CD14-positive monocyte (primary cell): ENCODE measurements around the gene DIS3L2. TPM values are rescaled to one million over a fixed set of nuclear protein-coding genes. Genes with fewer than 3 reads are reported as not detected.
"Not testable (repeated sequence)": the region's sequence is repeated elsewhere in the genome, so short reads cannot be mapped to it uniquely, and the experiment has no call there.

Experiments
- DNase-seq, 3 donors: peaks; one replicate each; pipeline ENCODE4 v3.0.0-alpha.2; 2011 to 2022
- H2AFZ ChIP-seq: 2 replicates; pipeline ENCODE4 v1.6.0; 2012; ENCODE audit warnings: mild to moderate bottlenecking, low read depth, low read length, inconsistent platforms; ENCODE audit not compliant: insufficient read depth, poor library complexity, severe bottlenecking
- H3K27ac ChIP-seq, 2 donors: 1 replicate in 1 of 2; 2 replicates in 1 of 2; pipeline ENCODE4 v1.5.1; 2012 to 2013; ENCODE audit warnings: low read length in 2 of 2, control low read depth in 1 of 2, inconsistent platforms in 1 of 2, low read depth in 1 of 2, mild to moderate bottlenecking in 1 of 2
- H3K27me3 ChIP-seq, 2 donors: one replicate each; pipeline versions ENCODE4 v1.6.0 to v1.6.1; 2011 to 2013; ENCODE audit warnings: low read length in 2 of 2; ENCODE audit not compliant: control insufficient read depth in 2 of 2, insufficient read depth in 2 of 2
- H3K36me3 ChIP-seq, 2 donors: replicated peaks in 1 of 2; 1 replicate in 1 of 2; 2 replicates in 1 of 2; pipeline versions ENCODE4 v1.5.1 to v1.6.1; 2012 to 2013; ENCODE audit warnings: low read length in 2 of 2, control low read depth in 1 of 2, inconsistent platforms in 1 of 2, mild to moderate bottlenecking in 1 of 2; ENCODE audit not compliant: insufficient read depth in 2 of 2, control insufficient read depth in 1 of 2
- H3K4me1 ChIP-seq, 2 donors: 1 replicate in 1 of 2; 2 replicates in 1 of 2; pipeline versions ENCODE4 v1.5.1 to v1.6.1; 2012 to 2013; ENCODE audit warnings: low read length in 2 of 2, control low read depth in 1 of 2, inconsistent platforms in 1 of 2, mild to moderate bottlenecking in 1 of 2, moderate library complexity in 1 of 2; ENCODE audit not compliant: insufficient read depth in 2 of 2, control insufficient read depth in 1 of 2
- H3K4me2 ChIP-seq: replicated peaks from 2 replicates; pipeline ENCODE3; 2012; ENCODE audit warnings: low read length, moderate library complexity, mild to moderate bottlenecking; ENCODE audit not compliant: poor library complexity, severe bottlenecking; ENCODE audit errors: extremely low read depth
- H3K4me3 ChIP-seq, 3 experiments: fragments of 200-600 bp in 1 of 3; sonication (generic) in 1 of 3; replicated peaks in 1 of 3; 1 replicate in 2 of 3; 2 replicates in 1 of 3; pipeline ENCODE4 v1.5.1; 2011 to 2013; ENCODE audit warnings: low read length in 3 of 3, mild to moderate bottlenecking in 3 of 3, control low read depth in 2 of 3, low read depth in 2 of 3, inconsistent platforms in 1 of 3, moderate library complexity in 1 of 3
- H3K79me2 ChIP-seq: 2 replicates; pipeline ENCODE4 v1.6.0; 2012; ENCODE audit warnings: mild to moderate bottlenecking, control low read depth, inconsistent platforms, low read length, moderate library complexity; ENCODE audit not compliant: insufficient read depth
- H3K9ac ChIP-seq: 2 replicates; pipeline ENCODE4 v1.6.0; 2017; ENCODE audit warnings: low read length, mild to moderate bottlenecking; ENCODE audit not compliant: insufficient read depth, poor library complexity, severe bottlenecking
- H3K9me3 ChIP-seq, 2 donors: replicated peaks in 1 of 2; 1 replicate in 1 of 2; 2 replicates in 1 of 2; pipeline versions ENCODE4 v1.5.1 to v1.6.1; 2012 to 2013; ENCODE audit warnings: low read length in 2 of 2, control low read depth in 1 of 2; ENCODE audit not compliant: control insufficient read depth in 1 of 2, insufficient read depth in 1 of 2
- H4K20me1 ChIP-seq: 2 replicates; pipeline ENCODE4 v1.6.0; 2012; ENCODE audit warnings: mild to moderate bottlenecking, low read length, control low read depth, moderate library complexity; ENCODE audit not compliant: insufficient read depth
- H3K27ac Mint-ChIP-seq, 7 donors: one replicate each; pipeline ENCODE4 v1.8.0; 2020; ENCODE audit warnings: mild to moderate bottlenecking in 7 of 7, mixed read lengths in 7 of 7, moderate library complexity in 6 of 7, inconsistent platforms in 2 of 7
- H3K27me3 Mint-ChIP-seq, 3 donors: one replicate each; pipeline ENCODE4 v1.8.0; 2021 to 2022; ENCODE audit warnings: low read depth in 3 of 3, mild to moderate bottlenecking in 3 of 3, mixed read lengths in 3 of 3, moderate library complexity in 3 of 3, inconsistent platforms in 1 of 3
- H3K36me3 Mint-ChIP-seq, 2 donors: one replicate each; pipeline ENCODE4 v1.8.0; 2020; ENCODE audit warnings: mixed read lengths in 2 of 2, inconsistent platforms in 1 of 2, mild to moderate bottlenecking in 1 of 2
- H3K4me1 Mint-ChIP-seq: one replicate; pipeline ENCODE4 v1.8.0; 2020; ENCODE audit warnings: mild to moderate bottlenecking, mixed read lengths
- H3K4me3 Mint-ChIP-seq, 2 donors: one replicate each; pipeline ENCODE4 v1.8.0; 2020; ENCODE audit warnings: mild to moderate bottlenecking in 2 of 2, mixed read lengths in 2 of 2, moderate library complexity in 1 of 2
- H3K9me3 Mint-ChIP-seq, 7 donors: one replicate each; pipeline ENCODE4 v1.8.0; 2020 to 2022; ENCODE audit warnings: mixed read lengths in 7 of 7, mild to moderate bottlenecking in 6 of 7, moderate library complexity in 6 of 7, inconsistent platforms in 2 of 7
- CTCF ChIP-seq: fragments of 200-600 bp; IDR thresholded peaks from one replicate; pipeline ENCODE4 v1.8.0; 2022; ENCODE audit warnings: antibody characterized with exemption, mild to moderate bottlenecking
- WGBS: methylation state at CpG from one replicate; pipeline ENCODE4 v1.1.5; 2013; ENCODE audit warnings: missing lambda C conversion rate; ENCODE audit not compliant: insufficient coverage; 5-methylcytosine and 5-hydroxymethylcytosine counted together
- intact Hi-C, 2 donors: fragments of 100-400 bp; cut with micrococcal nuclease; formaldehyde crosslinking; loops; one replicate each; pipeline versions ENCODE4 v1.15.0 to v1.15.1; 2023
- polyA plus RNA-seq, 3 donors: library from polyadenylated mRNA; depleted of rRNA in 1 of 3; unstranded in 2 of 3; stranded (reverse) in 1 of 3; fragments of 300-500 nt in 2 of 3; fragments of >200 nt in 1 of 3; fragmentation: Illumina TruSeq in 2 of 3; gene quantifications; 1 replicate in 2 of 3; 2 replicates in 1 of 3; pipeline ENCODE4 v1.2.3, GENCODE V29; 2012 to 2021

The DIS3L2 gene
- polyA plus RNA-seq, 3 donors: 6.0 to 21.7 (median 6.4) TPM

DNA sequence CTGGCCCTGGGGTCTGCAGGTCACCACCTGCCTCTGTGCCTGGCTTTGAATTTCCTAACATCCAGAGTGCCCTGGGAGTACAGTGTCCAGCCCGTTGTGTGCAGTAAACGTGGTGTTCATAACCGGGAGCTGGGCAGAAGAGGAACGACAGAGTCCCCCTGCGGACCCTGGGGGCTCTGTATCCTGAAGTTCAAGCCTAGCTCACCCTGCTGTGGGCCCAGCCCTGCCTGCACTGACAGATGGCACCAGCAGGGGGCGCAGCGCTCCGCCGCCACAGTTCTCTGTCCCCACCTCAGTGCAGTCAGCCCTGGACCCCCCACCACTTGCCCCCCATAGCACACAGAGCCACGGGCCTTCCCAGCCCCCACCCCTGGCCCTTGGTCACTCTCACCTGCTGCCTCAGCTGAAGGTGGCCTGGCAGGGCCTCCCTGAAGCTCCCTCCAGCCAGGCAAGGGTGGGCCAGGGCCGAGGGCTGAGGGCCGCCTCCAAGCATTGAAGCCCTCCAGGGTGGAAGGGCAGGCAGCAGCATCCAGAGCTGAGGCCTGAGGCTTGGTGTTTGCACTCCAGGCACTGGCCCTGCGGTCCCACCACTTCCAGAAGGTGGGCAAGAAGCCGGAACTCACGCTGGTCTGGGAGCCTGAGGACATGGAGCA lies 373.8 kb downstream of the DIS3L2 start:
- H3K4me1 ChIP-seq, H3K9me3 Mint-ChIP-seq, H3K9ac ChIP-seq, H3K27me3 Mint-ChIP-seq, DNase-seq, H3K27ac ChIP-seq, H3K4me3 Mint-ChIP-seq, H3K79me2 ChIP-seq, H3K4me2 ChIP-seq, H3K27me3 ChIP-seq, intact Hi-C loops, H3K36me3 ChIP-seq, H3K4me3 ChIP-seq, H3K4me1 Mint-ChIP-seq, H3K9me3 ChIP-seq, H4K20me1 ChIP-seq, H2AFZ ChIP-seq: not testable (repeated sequence)
- Mint-ChIP-seq H3K36me3 (peaks cover 4 to 14% of the 10 kb centered on the region in 2 donors), H3K27ac (peak overlapping the region in 1 of 7 donors; percentile 20)
- 72% methylated on average over 12 of the region's 15 CpGs for WGBS
- TF ChIP-seq CTCF: peak; percentile 72

DNA sequence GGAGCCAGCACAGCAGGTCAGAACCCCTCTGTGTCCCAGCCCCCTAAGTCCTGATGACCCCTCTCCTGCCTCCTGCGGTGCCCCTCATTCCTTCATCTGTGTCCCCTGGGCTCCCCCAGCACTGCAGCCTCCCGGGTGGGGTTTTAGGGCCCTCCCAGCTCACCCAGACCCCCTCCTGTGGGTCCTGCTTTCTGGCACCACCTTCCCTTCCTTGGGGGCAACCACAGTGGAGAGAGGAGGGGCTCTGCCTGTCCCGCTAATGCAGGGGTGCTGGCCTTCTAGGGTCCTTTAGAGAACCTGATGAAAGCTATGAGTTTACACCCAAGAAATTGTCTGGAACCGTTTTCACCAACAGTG lies 374.3 kb downstream of the DIS3L2 start:
- Mint-ChIP-seq H3K4me1 (no peaks in the 10 kb centered on the region), H3K9me3 (no peaks in the 10 kb centered on the region), H3K27ac (no peak overlapping the region), H3K27me3 (peaks cover 0 to 2% (median 0%) of the 10 kb centered on the region in 3 donors), H3K36me3 (peaks cover 8 to 14% of the 10 kb centered on the region in 2 donors), H3K4me3 (no peak overlapping the region)
- intact Hi-C loops: no loop called here
- Histone ChIP-seq H3K4me1 (no peaks in the 10 kb centered on the region), H3K9ac (no peak overlapping the region), H3K27me3 (no peaks in the 10 kb centered on the region), H3K79me2 (no peaks in the 10 kb centered on the region), H3K27ac (no peak overlapping the region), H3K4me2 (no peak overlapping the region), H3K4me3 (no peak overlapping the region), H2AFZ (no peak overlapping the region), H4K20me1 (no peaks in the 10 kb centered on the region), H3K9me3 (no peaks in the 10 kb centered on the region), H3K36me3 (peaks cover 0 to 4% of the 10 kb centered on the region in 2 donors)
- DNase-seq: no peak
- TF ChIP-seq CTCF: no peak
- 100% methylated on average over 3 of the region's 4 CpGs for WGBS
